Stimulated activated CD4-positive, alpha-beta T cell treated with anti-CD3 and anti-CD28 coated beads, Interleukin-1b, Interleukin-23, amount 100 ng/mL, for 48 hours (primary cell): Measurements from ENCODE around the gene CHSY1.
"Not testable (repeated sequence)": the region's sequence is repeated elsewhere in the genome, so short reads cannot be mapped to it uniquely, and the experiment has no call there.

Experiments used
- DNase-seq: peaks from one replicate; pipeline ENCODE4 v3.0.0-alpha.2; 2020

CHSY1 gene

GRCh38 chr15:101251830-101252820 lies at the start of gene CHSY1:
Gene CHSY1, minus strand, starts transcription at chr15:101252048. Its CDS starts 592 bp downstream, at chr15:101251456.
- peak; percentile 84 for DNase-seq

GRCh38 chr15:101296418-101297405 lies 44.9 kb upstream of the CHSY1 start:
- DNase-seq: no peak

GRCh38 chr15:101295607-101296161 lies 43.8 kb upstream of the CHSY1 start:
- DNase-seq: no peak

- peak; percentile 97 for DNase-seq
Measured at GRCh38 chr15:101294731-101295606, 43.1 kb upstream of the CHSY1 start, which contains the start of gene SNRPA1. Gene SNRPA1, minus strand, starts transcription at chr15:101295248. Its CDS starts 70 bp downstream, at chr15:101295178.

- DNase-seq: no peak
Measured at GRCh38 chr15:101293122-101293521, 41.3 kb upstream of the CHSY1 start.

GRCh38 chr15:101288905-101289513 lies 37.2 kb upstream of the CHSY1 start:
- DNase-seq: no peak

GRCh38 chr15:101287342-101287741 lies 35.5 kb upstream of the CHSY1 start:
- DNase-seq: not testable (repeated sequence)

- DNase-seq: no peak
Measured at GRCh38 chr15:101286471-101287114, 34.7 kb upstream of the CHSY1 start.

GRCh38 chr15:101283931-101284330 lies 32.1 kb upstream of the CHSY1 start:
- DNase-seq: no peak

- no peak for DNase-seq
Measured at GRCh38 chr15:101280007-101280406, 28.2 kb upstream of the CHSY1 start.

- no peak for DNase-seq
Measured at GRCh38 chr15:101277943-101278564, 26.2 kb upstream of the CHSY1 start.

GRCh38 chr15:101277038-101277822 lies 25.4 kb upstream of the CHSY1 start, which contains the start of gene SELENOS:
Gene SELENOS, minus strand, starts transcription at chr15:101277485. Its CDS starts 68 bp downstream, at chr15:101277417.
- DNase-seq: peak; percentile 84

- DNase-seq: no peak
Measured at GRCh38 chr15:101276501-101277037, 24.7 kb upstream of the CHSY1 start.

- no peak for DNase-seq
Measured at GRCh38 chr15:101275018-101275417, 23.2 kb upstream of the CHSY1 start.

- DNase-seq: no peak
Measured at GRCh38 chr15:101273534-101273933, 21.7 kb upstream of the CHSY1 start.

GRCh38 chr15:101272584-101272983 lies 20.7 kb upstream of the CHSY1 start:
- DNase-seq: no peak

GRCh38 chr15:101269479-101270223 lies 17.8 kb upstream of the CHSY1 start:
- DNase-seq: no peak
